Measurements from ENCODE around the gene SBNO2. TPM values are rescaled to one million over a fixed set of nuclear protein-coding genes. Genes with fewer than 3 reads are reported as not detected.
A peak's percentile ranks its signal among the peaks of the same experiment; 100 is the strongest.

The SBNO2 gene
- total RNA-seq, 3 donors from 2014 or later, result 15.4 to 63.3 (median 43.9) TPM

DNA sequence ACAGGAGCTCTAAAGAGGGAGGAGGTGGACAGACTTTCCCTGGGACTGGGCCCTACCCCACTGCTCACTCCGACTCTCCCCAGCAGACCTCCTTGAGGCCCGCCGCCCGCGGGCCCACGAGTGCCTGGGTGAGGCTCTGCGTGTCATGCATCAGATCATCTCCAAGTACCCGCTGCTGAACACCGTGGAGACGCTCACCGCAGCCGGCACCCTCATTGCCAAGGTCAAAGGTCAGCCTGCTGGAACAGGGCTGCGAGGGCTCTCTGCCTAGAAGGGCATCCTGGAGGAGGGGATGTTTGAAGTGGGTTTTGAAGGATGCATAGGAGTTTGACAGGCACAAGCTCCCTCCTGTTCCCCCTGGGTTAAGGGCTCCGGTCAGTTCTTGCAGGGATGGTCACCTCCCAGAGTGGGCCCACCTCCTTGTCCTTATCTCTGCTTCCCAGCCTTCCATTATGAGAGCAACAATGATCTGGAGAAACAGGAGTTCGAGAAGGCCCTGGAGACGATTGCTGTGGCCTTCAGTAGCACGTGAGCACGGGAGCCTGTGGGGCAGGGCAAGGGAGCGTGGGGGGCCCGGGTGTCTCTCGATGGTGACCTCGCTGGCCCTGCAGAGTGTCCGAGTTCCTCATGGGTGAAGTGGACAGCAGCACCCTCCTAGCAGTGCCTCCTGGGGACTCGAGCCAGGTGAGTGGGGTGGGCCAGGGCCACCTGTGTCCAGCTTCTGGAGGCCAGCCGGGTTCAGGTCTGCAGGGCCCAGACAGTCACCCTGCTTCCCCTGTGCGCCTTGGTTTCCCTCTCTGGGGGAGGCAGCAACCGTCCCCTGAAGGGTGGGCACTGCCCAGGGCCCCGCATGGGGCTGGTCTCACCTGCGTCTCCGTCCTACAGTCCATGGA lies 100.8 kb downstream of the SBNO2 start:
- DNase-seq (ENCODE audit: low spot score in 2 of 2), result no peak
- intact Hi-C loops (cut with DNase I; ENCODE audit: low total_unique reads), result no loop called here
- Histone ChIP-seq H3K27ac (no peak overlapping the region), H3K4me1 (no peaks in the 10 kb centered on the region), H3K36me3 (no peaks in the 10 kb centered on the region), H3K9me3 (no peaks in the 10 kb centered on the region), H3K4me3 (no peak overlapping the region), H3K27me3 (peaks cover 10 to 25% of the 10 kb centered on the region in 2 donors)
- no peak for TF ChIP-seq POLR2A (IDR thresholded peaks at IDR 0.05)
- TF ChIP-seq CTCF (IDR thresholded peaks at IDR 0.05), result no peak
- no peak for TF ChIP-seq POLR2AphosphoS5 (IDR thresholded peaks at IDR 0.05)

GRCh38 chr19:1072371-1073015 lies 101.6 kb downstream of the SBNO2 start:
- no peak for DNase-seq (ENCODE audit: low spot score in 2 of 2)
- TF ChIP-seq POLR2A (IDR thresholded peaks at IDR 0.05) (no peak), CTCF (IDR thresholded peaks at IDR 0.05) (no peak), POLR2AphosphoS5 (IDR thresholded peaks at IDR 0.05) (no peak)
- H3K36me3 ChIP-seq, result no peaks in the 10 kb centered on the region
- peaks cover 10 to 34% of the 10 kb centered on the region in 2 donors for H3K27me3 ChIP-seq
- H3K27ac ChIP-seq, result no peak overlapping the region
- peaks cover 0 to under 1% of the 10 kb centered on the region in 2 donors for H3K4me1 ChIP-seq
- intact Hi-C loops (cut with DNase I; ENCODE audit: low total_unique reads), result no loop called here
- H3K4me3 ChIP-seq, result no peak overlapping the region
- H3K9me3 ChIP-seq, result no peaks in the 10 kb centered on the region

GRCh38 chr19:1070931-1071791 lies 102.9 kb downstream of the SBNO2 start:
- intact Hi-C loops (cut with DNase I; ENCODE audit: low total_unique reads), result no loop called here
- no peak for DNase-seq (ENCODE audit: low spot score in 2 of 2)
- Histone ChIP-seq H3K4me3 (peak overlapping the region in 2 of 3 donors; percentile 32 to 65), H3K27me3 (peaks cover 10 to 47% of the 10 kb centered on the region in 2 donors), H3K27ac (no peak overlapping the region), H3K4me1 (peaks cover 9% of the 10 kb centered on the region in 2 donors), H3K36me3 (no peaks in the 10 kb centered on the region), H3K9me3 (no peaks in the 10 kb centered on the region)
- TF ChIP-seq POLR2AphosphoS5 (IDR thresholded peaks at IDR 0.05), result no peak
- no peak for TF ChIP-seq CTCF (IDR thresholded peaks at IDR 0.05)
- no peak for TF ChIP-seq POLR2A (IDR thresholded peaks at IDR 0.05)

DNA sequence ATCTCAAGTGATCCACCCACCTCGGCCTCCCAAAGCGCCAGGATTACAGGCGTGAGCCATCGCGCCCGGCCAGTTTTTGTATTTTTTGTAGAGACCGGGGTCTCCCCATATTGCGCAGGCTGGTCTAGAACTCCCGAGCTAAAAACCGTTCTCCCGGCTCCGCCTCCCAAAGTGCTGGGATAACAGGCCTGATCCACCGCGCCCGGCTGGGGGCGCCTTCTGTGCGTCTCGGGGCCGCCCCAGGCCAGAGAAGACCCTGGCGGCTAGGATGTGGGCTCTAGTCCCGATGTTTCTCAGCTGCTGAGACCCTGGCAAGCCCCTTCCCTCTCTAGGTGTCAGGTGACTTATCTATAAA lies 103.5 kb downstream of the SBNO2 start:
- H3K27me3 ChIP-seq, result peaks cover 10 to 48% of the 10 kb centered on the region in 2 donors
- DNase-seq (ENCODE audit: low spot score in 2 of 2), result no peak
- H3K4me1 ChIP-seq, result peaks cover 9% of the 10 kb centered on the region in 2 donors
- H3K9me3 ChIP-seq, result no peaks in the 10 kb centered on the region
- H3K4me3 ChIP-seq, result no peak overlapping the region
- no peak overlapping the region for H3K27ac ChIP-seq
- no peak for TF ChIP-seq POLR2A (IDR thresholded peaks at IDR 0.05)
- TF ChIP-seq POLR2AphosphoS5 (IDR thresholded peaks at IDR 0.05), result no peak
- no peak for TF ChIP-seq CTCF (IDR thresholded peaks at IDR 0.05)
- intact Hi-C loops (cut with DNase I; ENCODE audit: low total_unique reads), result no loop called here
- H3K36me3 ChIP-seq, result no peaks in the 10 kb centered on the region

Data from breast epithelium (tissue), 4 donors.